ENCODE measurements around the gene PGBD5.

GRCh38 chr1:230347896-230348295 is 78.2 kb downstream of the PGBD5 start:
- no peak for TF ChIP-seq CTCF (IDR thresholded peaks at IDR 0.05; ENCODE audit: poor library complexity)
- TF ChIP-seq EZH2phosphoT487 (IDR thresholded peaks at IDR 0.05; ENCODE audit: low read depth, severe bottlenecking, unreplicated experiment), result no peak
- no peak for TF ChIP-seq EZH2 (IDR thresholded peaks at IDR 0.05; ENCODE audit: borderline replicate concordance)
